PFSK-1 (cell line): ENCODE measurements around the gene ANKS1A.

Experiments used
- FOXP2 ChIP-seq: optimal IDR thresholded peaks from 2 replicates; pipeline ENCODE3; 2011; ENCODE audit warnings: borderline replicate concordance, control low read depth, inconsistent platforms; ENCODE audit not compliant: insufficient read depth; ENCODE audit errors: extremely low read length, extremely low read depth
- POLR2AphosphoS5 ChIP-seq: IDR thresholded peaks from 2 replicates; pipeline ENCODE4 v1.6.1; 2012; ENCODE audit warnings: low read depth, mild to moderate bottlenecking, control low read depth, low read length, moderate library complexity
- REST ChIP-seq, 2 experiments: IDR thresholded peaks; 2 replicates each; pipeline versions ENCODE4 v1.6.1 to v1.8.0; 2011 to 2012; ENCODE audit warnings: low read depth in 2 of 2, low read length in 2 of 2, control low read depth in 1 of 2, inconsistent platforms in 1 of 2, mild to moderate bottlenecking in 1 of 2, moderate library complexity in 1 of 2; ENCODE audit not compliant: insufficient read depth in 1 of 2
- SIN3A ChIP-seq: IDR thresholded peaks from 2 replicates; pipeline ENCODE4 v1.6.1; 2012; ENCODE audit warnings: mild to moderate bottlenecking, low read length, moderate library complexity, borderline replicate concordance; ENCODE audit not compliant: insufficient read depth
- TAF1 ChIP-seq: IDR thresholded peaks from 2 replicates; pipeline ENCODE4 v1.6.1; 2012; ENCODE audit warnings: low read length, control low read depth, borderline replicate concordance; ENCODE audit not compliant: insufficient read depth

The ANKS1A gene

GRCh38 chr6:34928695-34929094 lies 39.6 kb downstream of the ANKS1A start:
- no peak for TF ChIP-seq REST (IDR thresholded peaks at IDR 0.05; ENCODE audit: insufficient read depth in 1 of 2, low read depth in 2 of 2, low read length in 2 of 2)
- no peak for TF ChIP-seq FOXP2
- TF ChIP-seq TAF1, result no peak

- TF ChIP-seq POLR2AphosphoS5, result no peak
- no peak for TF ChIP-seq REST (IDR thresholded peaks at IDR 0.05; ENCODE audit: insufficient read depth in 1 of 2, low read depth in 2 of 2, low read length in 2 of 2)
- no peak for TF ChIP-seq FOXP2
- TF ChIP-seq SIN3A, result no peak
- no peak for TF ChIP-seq TAF1
These were observed 40.4 kb downstream of the ANKS1A start for GRCh38 chr6:34929241-34929978.

GRCh38 chr6:34930221-34930620 lies 41.2 kb downstream of the ANKS1A start:
- TF ChIP-seq FOXP2 (no peak), POLR2AphosphoS5 (no peak), TAF1 (no peak), REST (IDR thresholded peaks at IDR 0.05; ENCODE audit: insufficient read depth in 1 of 2, low read depth in 2 of 2, low read length in 2 of 2) (no peak)

- TF ChIP-seq POLR2AphosphoS5, result no peak
- no peak for TF ChIP-seq REST (IDR thresholded peaks at IDR 0.05; ENCODE audit: insufficient read depth in 1 of 2, low read depth in 2 of 2, low read length in 2 of 2)
- TF ChIP-seq FOXP2, result no peak
- TF ChIP-seq TAF1, result no peak
- TF ChIP-seq SIN3A, result no peak
These were observed 45.5 kb downstream of the ANKS1A start for GRCh38 chr6:34934516-34934915.

- TF ChIP-seq FOXP2 (no peak), POLR2AphosphoS5 (no peak), SIN3A (no peak), REST (IDR thresholded peaks at IDR 0.05; ENCODE audit: insufficient read depth in 1 of 2, low read depth in 2 of 2, low read length in 2 of 2) (no peak), TAF1 (no peak)
These were observed 49.2 kb downstream of the ANKS1A start for GRCh38 chr6:34938268-34938667.
